ENCODE results near the gene DAZAP2. TPM values are rescaled to one million over a fixed set of nuclear protein-coding genes. Genes with fewer than 3 reads are reported as not detected.
A peak's percentile ranks its signal among the peaks of the same experiment; 100 is the strongest.

Gene DAZAP2
- total and polyA plus RNA-seq, 2 donors = 169 to 279 TPM

GRCh38 chr12:51197736-51198567, 40.7 kb upstream of the DAZAP2 start:
- WGBS = 98% methylated on average over 38 of the region's 38 CpGs
- Histone ChIP-seq H3K9me3 (ENCODE audit: control insufficient read depth in 2 of 2, insufficient read depth in 1 of 2, low read length in 1 of 2) (no peaks in the 10 kb centered on the region), H3K4me3 (ENCODE audit: low read length in 2 of 2) (no peak overlapping the region), H3K4me1 (ENCODE audit: control insufficient read depth in 2 of 2, insufficient read depth in 2 of 2, low read length in 2 of 2) (no peaks in the 10 kb centered on the region), H3K27ac (ENCODE audit: low read depth in 1 of 2, low read length in 1 of 2) (no peak overlapping the region), H3K36me3 (ENCODE audit: control insufficient read depth in 2 of 2, insufficient read depth in 2 of 2, low read length in 1 of 2) (no peaks in the 10 kb centered on the region), H3K27me3 (ENCODE audit: control insufficient read depth in 2 of 2, insufficient read depth in 1 of 2, low read length in 1 of 2) (no peaks in the 10 kb centered on the region)
- no peak for DNase-seq (ENCODE audit: low read depth in 6 of 9, low spot score in 9 of 9)

- no peak for DNase-seq (ENCODE audit: low read depth in 6 of 9, low spot score in 9 of 9)
- H3K36me3 ChIP-seq (ENCODE audit: control insufficient read depth in 2 of 2, insufficient read depth in 2 of 2, low read length in 1 of 2) = no peaks in the 10 kb centered on the region
- H3K4me3 ChIP-seq (ENCODE audit: low read length in 2 of 2) = no peak overlapping the region
- 95% methylated on average over 16 of the region's 16 CpGs for WGBS
- H3K27ac ChIP-seq (ENCODE audit: low read depth in 1 of 2, low read length in 1 of 2) = no peak overlapping the region
- no peaks in the 10 kb centered on the region for H3K4me1 ChIP-seq (ENCODE audit: control insufficient read depth in 2 of 2, insufficient read depth in 2 of 2, low read length in 2 of 2)
- H3K27me3 ChIP-seq (ENCODE audit: control insufficient read depth in 2 of 2, insufficient read depth in 1 of 2, low read length in 1 of 2) = no peaks in the 10 kb centered on the region
- H3K9me3 ChIP-seq (ENCODE audit: control insufficient read depth in 2 of 2, insufficient read depth in 1 of 2, low read length in 1 of 2) = no peaks in the 10 kb centered on the region
Observed at GRCh38 chr12:51198568-51199365, 39.9 kb upstream of the DAZAP2 start.

- no peak overlapping the region for H3K27ac ChIP-seq (ENCODE audit: low read depth in 1 of 2, low read length in 1 of 2)
- no peaks in the 10 kb centered on the region for H3K4me1 ChIP-seq (ENCODE audit: control insufficient read depth in 2 of 2, insufficient read depth in 2 of 2, low read length in 2 of 2)
- H3K4me3 ChIP-seq (ENCODE audit: low read length in 2 of 2) = no peak overlapping the region
- H3K36me3 ChIP-seq (ENCODE audit: control insufficient read depth in 2 of 2, insufficient read depth in 2 of 2, low read length in 1 of 2) = no peaks in the 10 kb centered on the region
- no peaks in the 10 kb centered on the region for H3K9me3 ChIP-seq (ENCODE audit: control insufficient read depth in 2 of 2, insufficient read depth in 1 of 2, low read length in 1 of 2)
- H3K27me3 ChIP-seq (ENCODE audit: control insufficient read depth in 2 of 2, insufficient read depth in 1 of 2, low read length in 1 of 2) = no peaks in the 10 kb centered on the region
- no peak for DNase-seq (ENCODE audit: low read depth in 6 of 9, low spot score in 9 of 9)
- WGBS = 98% methylated on average over 10 of the region's 10 CpGs
Observed at GRCh38 chr12:51199366-51199945, 39.2 kb upstream of the DAZAP2 start.

GRCh38 chr12:51200156-51200555, 38.5 kb upstream of the DAZAP2 start:
- Histone ChIP-seq H3K4me1 (ENCODE audit: control insufficient read depth in 2 of 2, insufficient read depth in 2 of 2, low read length in 2 of 2) (no peaks in the 10 kb centered on the region), H3K9me3 (ENCODE audit: control insufficient read depth in 2 of 2, insufficient read depth in 1 of 2, low read length in 1 of 2) (no peaks in the 10 kb centered on the region), H3K27me3 (ENCODE audit: control insufficient read depth in 2 of 2, insufficient read depth in 1 of 2, low read length in 1 of 2) (no peaks in the 10 kb centered on the region), H3K4me3 (ENCODE audit: low read length in 2 of 2) (no peak overlapping the region), H3K27ac (ENCODE audit: low read depth in 1 of 2, low read length in 1 of 2) (no peak overlapping the region), H3K36me3 (ENCODE audit: control insufficient read depth in 2 of 2, insufficient read depth in 2 of 2, low read length in 1 of 2) (no peaks in the 10 kb centered on the region)
- no peak for DNase-seq (ENCODE audit: low read depth in 6 of 9, low spot score in 9 of 9)
- 97% methylated on average over 7 of the region's 7 CpGs for WGBS

- H3K27ac ChIP-seq (ENCODE audit: low read depth in 1 of 2, low read length in 1 of 2) = no peak overlapping the region
- H3K4me1 ChIP-seq (ENCODE audit: control insufficient read depth in 2 of 2, insufficient read depth in 2 of 2, low read length in 2 of 2) = no peaks in the 10 kb centered on the region
- no peaks in the 10 kb centered on the region for H3K9me3 ChIP-seq (ENCODE audit: control insufficient read depth in 2 of 2, insufficient read depth in 1 of 2, low read length in 1 of 2)
- no peaks in the 10 kb centered on the region for H3K36me3 ChIP-seq (ENCODE audit: control insufficient read depth in 2 of 2, insufficient read depth in 2 of 2, low read length in 1 of 2)
- H3K27me3 ChIP-seq (ENCODE audit: control insufficient read depth in 2 of 2, insufficient read depth in 1 of 2, low read length in 1 of 2) = no peaks in the 10 kb centered on the region
- WGBS = 97% methylated on average over 9 of the region's 9 CpGs
- no peak overlapping the region for H3K4me3 ChIP-seq (ENCODE audit: low read length in 2 of 2)
- DNase-seq (ENCODE audit: low read depth in 6 of 9, low spot score in 9 of 9) = no peak
Observed at GRCh38 chr12:51200806-51201205, 37.8 kb upstream of the DAZAP2 start.

GRCh38 chr12:51202718-51203117, 35.9 kb upstream of the DAZAP2 start:
- DNase-seq (ENCODE audit: low read depth in 6 of 9, low spot score in 9 of 9) = no peak
- 94% methylated on average over 5 of the region's 5 CpGs for WGBS
- H3K4me1 ChIP-seq (ENCODE audit: control insufficient read depth in 2 of 2, insufficient read depth in 2 of 2, low read length in 2 of 2) = no peaks in the 10 kb centered on the region
- no peaks in the 10 kb centered on the region for H3K9me3 ChIP-seq (ENCODE audit: control insufficient read depth in 2 of 2, insufficient read depth in 1 of 2, low read length in 1 of 2)
- no peak overlapping the region for H3K4me3 ChIP-seq (ENCODE audit: low read length in 2 of 2)
- no peaks in the 10 kb centered on the region for H3K27me3 ChIP-seq (ENCODE audit: control insufficient read depth in 2 of 2, insufficient read depth in 1 of 2, low read length in 1 of 2)
- H3K27ac ChIP-seq (ENCODE audit: low read depth in 1 of 2, low read length in 1 of 2) = no peak overlapping the region
- no peaks in the 10 kb centered on the region for H3K36me3 ChIP-seq (ENCODE audit: control insufficient read depth in 2 of 2, insufficient read depth in 2 of 2, low read length in 1 of 2)

- Histone ChIP-seq H3K27me3 (ENCODE audit: control insufficient read depth in 2 of 2, insufficient read depth in 1 of 2, low read length in 1 of 2) (no peaks in the 10 kb centered on the region), H3K27ac (ENCODE audit: low read depth in 1 of 2, low read length in 1 of 2) (peak overlapping the region in 1 of 2 donors; percentile 68), H3K9me3 (ENCODE audit: control insufficient read depth in 2 of 2, insufficient read depth in 1 of 2, low read length in 1 of 2) (no peaks in the 10 kb centered on the region), H3K4me3 (ENCODE audit: low read length in 2 of 2) (no peak overlapping the region), H3K36me3 (ENCODE audit: control insufficient read depth in 2 of 2, insufficient read depth in 2 of 2, low read length in 1 of 2) (no peaks in the 10 kb centered on the region), H3K4me1 (ENCODE audit: control insufficient read depth in 2 of 2, insufficient read depth in 2 of 2, low read length in 2 of 2) (no peaks in the 10 kb centered on the region)
- 96% methylated on average over 6 of the region's 6 CpGs for WGBS
- DNase-seq (ENCODE audit: low read depth in 6 of 9, low spot score in 9 of 9) = no peak
Observed at GRCh38 chr12:51205350-51205749, 33.3 kb upstream of the DAZAP2 start.

- no peak for DNase-seq (ENCODE audit: low read depth in 6 of 9, low spot score in 9 of 9)
- Histone ChIP-seq H3K9me3 (ENCODE audit: control insufficient read depth in 2 of 2, insufficient read depth in 1 of 2, low read length in 1 of 2) (no peaks in the 10 kb centered on the region), H3K27ac (ENCODE audit: low read depth in 1 of 2, low read length in 1 of 2) (no peak overlapping the region), H3K4me1 (ENCODE audit: control insufficient read depth in 2 of 2, insufficient read depth in 2 of 2, low read length in 2 of 2) (no peaks in the 10 kb centered on the region), H3K4me3 (ENCODE audit: low read length in 2 of 2) (no peak overlapping the region), H3K36me3 (ENCODE audit: control insufficient read depth in 2 of 2, insufficient read depth in 2 of 2, low read length in 1 of 2) (no peaks in the 10 kb centered on the region), H3K27me3 (ENCODE audit: control insufficient read depth in 2 of 2, insufficient read depth in 1 of 2, low read length in 1 of 2) (no peaks in the 10 kb centered on the region)
- WGBS = 92% methylated on average over 7 of the region's 7 CpGs
Observed at GRCh38 chr12:51208016-51208660, 30.5 kb upstream of the DAZAP2 start.

All from thymus (tissue), 11 donors.